ENCODE data around the gene HEXD. TPM values are rescaled to one million over a fixed set of nuclear protein-coding genes. Genes with fewer than 3 reads are reported as not detected.

Gene HEXD
- polyA plus RNA-seq, 1 experiment: 9.1 TPM

GRCh38 chr17:82442643-82443464, 24.7 kb downstream of the HEXD start:
- TF ChIP-seq CTCF (IDR thresholded peaks at IDR 0.05; ENCODE audit: low read depth, low read length): no peak
- no peak for DNase-seq (ENCODE audit: low read depth, low spot score)
- CTCF ChIA-PET: no interaction called here
- H3K9me3 ChIP-seq (ENCODE audit: control insufficient read depth, insufficient read depth, low read length): no peaks in the 10 kb centered on the region
- H3K27ac ChIP-seq (ENCODE audit: low read depth, low read length): no peak overlapping the region
- H3K27me3 ChIP-seq (ENCODE audit: control insufficient read depth, insufficient read depth, low read length): no peaks in the 10 kb centered on the region
- POLR2A ChIA-PET: no interaction called here
- H3K4me3 ChIP-seq (ENCODE audit: low read depth, low read length): no peak overlapping the region

GRCh38 chr17:82443465-82444283, 25.5 kb downstream of the HEXD start:
- Histone ChIP-seq H3K27ac (ENCODE audit: low read depth, low read length) (no peak overlapping the region), H3K9me3 (ENCODE audit: control insufficient read depth, insufficient read depth, low read length) (no peaks in the 10 kb centered on the region), H3K27me3 (ENCODE audit: control insufficient read depth, insufficient read depth, low read length) (no peaks in the 10 kb centered on the region), H3K4me3 (ENCODE audit: low read depth, low read length) (no peak overlapping the region)
- TF ChIP-seq CTCF (IDR thresholded peaks at IDR 0.05; ENCODE audit: low read depth, low read length): no peak
- DNase-seq (ENCODE audit: low read depth, low spot score): no peak
- ChIA-PET CTCF (no interaction called here), POLR2A (no interaction called here)

- Histone ChIP-seq H3K27me3 (ENCODE audit: control insufficient read depth, insufficient read depth, low read length) (no peaks in the 10 kb centered on the region), H3K27ac (ENCODE audit: low read depth, low read length) (no peak overlapping the region), H3K9me3 (ENCODE audit: control insufficient read depth, insufficient read depth, low read length) (peaks cover 5% of the 10 kb centered on the region; the same call in 1 of the 2 replicates), H3K4me3 (ENCODE audit: low read depth, low read length) (no peak overlapping the region)
- ChIA-PET POLR2A (no interaction called here), CTCF (no interaction called here)
- no peak for TF ChIP-seq CTCF (IDR thresholded peaks at IDR 0.05; ENCODE audit: low read depth, low read length)
- no peak for DNase-seq (ENCODE audit: low read depth, low spot score)
Observed at GRCh38 chr17:82444284-82444893, 26.2 kb downstream of the HEXD start.

GRCh38 chr17:82444941-82445521, 26.9 kb downstream of the HEXD start:
- no peak overlapping the region for H3K27ac ChIP-seq (ENCODE audit: low read depth, low read length)

More at GRCh38 chr17:82444941-82445521, 26.9 kb downstream of the HEXD start:
- Histone ChIP-seq H3K27me3 (ENCODE audit: control insufficient read depth, insufficient read depth, low read length) (no peaks in the 10 kb centered on the region), H3K9me3 (ENCODE audit: control insufficient read depth, insufficient read depth, low read length) (peaks cover 5% of the 10 kb centered on the region; the same call in 1 of the 2 replicates), H3K4me3 (ENCODE audit: low read depth, low read length) (no peak overlapping the region)
- ChIA-PET POLR2A (no interaction called here), CTCF (no interaction called here)
- TF ChIP-seq CTCF (IDR thresholded peaks at IDR 0.05; ENCODE audit: low read depth, low read length): no peak
- no peak for DNase-seq (ENCODE audit: low read depth, low spot score)
